ACC112 (cell line): Measurements from ENCODE around the gene FOXA3.

Experiments used
- H2AFZ ChIP-seq: fragments of 200-600 bp; sonication (generic); one replicate; pipeline ENCODE4 v1.6.0; 2017; ENCODE audit warnings: antibody characterized with exemption, low read length; ENCODE audit not compliant: unreplicated experiment
- H3K27ac ChIP-seq: fragments of 200-600 bp; sonication (generic); 2 replicates; pipeline ENCODE4 v1.5.1; 2014; ENCODE audit warnings: low read depth, mild to moderate bottlenecking, antibody characterized with exemption, low read length, moderate library complexity
- H3K27me3 ChIP-seq: fragments of 200-600 bp; sonication (generic); 2 replicates; pipeline ENCODE4 v1.6.1; 2014; ENCODE audit warnings: mild to moderate bottlenecking, antibody characterized with exemption, low read length, moderate library complexity, mixed read lengths; ENCODE audit not compliant: insufficient read depth
- H3K36me3 ChIP-seq: fragments of 200-600 bp; sonication (generic); 2 replicates; pipeline ENCODE4 v1.6.1; 2016; ENCODE audit warnings: mild to moderate bottlenecking, antibody characterized with exemption, low read length, moderate library complexity, mixed read lengths; ENCODE audit not compliant: insufficient read depth
- H3K4me1 ChIP-seq: fragments of 200-600 bp; sonication (generic); one replicate; pipeline ENCODE4 v1.6.1; 2016; ENCODE audit warnings: low read length, mixed read lengths; ENCODE audit not compliant: insufficient read depth, unreplicated experiment, control insufficient read depth
- H3K4me3 ChIP-seq: fragments of 200-600 bp; sonication (generic); 2 replicates; pipeline ENCODE4 v1.5.1; 2014; ENCODE audit warnings: mild to moderate bottlenecking, low read depth, low read length
- H3K79me2 ChIP-seq: fragments of 200-600 bp; sonication (generic); one replicate; pipeline ENCODE4 v1.6.0; 2016; ENCODE audit warnings: low read length; ENCODE audit not compliant: control insufficient read depth, unreplicated experiment, insufficient read depth

The FOXA3 gene

GRCh38 chr19:45874620-45874966 lies 10.5 kb downstream of the FOXA3 start:
- H3K79me2 ChIP-seq = no peaks in the 10 kb centered on the region
- no peaks in the 10 kb centered on the region for H3K36me3 ChIP-seq
- no peaks in the 10 kb centered on the region for H3K4me1 ChIP-seq
- H2AFZ ChIP-seq = no peak overlapping the region
- H3K27me3 ChIP-seq = no peaks in the 10 kb centered on the region
- H3K27ac ChIP-seq = no peak overlapping the region
- no peak overlapping the region for H3K4me3 ChIP-seq

DNA sequence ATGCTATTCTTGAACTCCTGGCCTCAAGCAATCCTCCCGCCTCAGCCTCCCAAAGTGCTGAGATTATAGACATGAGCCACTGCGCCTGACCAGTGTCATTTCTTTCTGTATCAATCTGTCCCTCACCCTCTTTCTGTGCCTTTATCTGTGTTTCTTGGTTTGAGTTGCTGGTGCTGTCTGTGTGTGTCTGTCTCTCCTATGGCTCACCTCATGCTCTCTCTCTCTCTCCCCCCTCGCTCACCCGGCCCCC lies 12.0 kb downstream of the FOXA3 start:
- H3K4me1 ChIP-seq = no peaks in the 10 kb centered on the region
- no peak overlapping the region for H3K27ac ChIP-seq
- H3K27me3 ChIP-seq = no peaks in the 10 kb centered on the region
- no peak overlapping the region for H3K4me3 ChIP-seq
- no peaks in the 10 kb centered on the region for H3K79me2 ChIP-seq
- no peak overlapping the region for H2AFZ ChIP-seq
- no peaks in the 10 kb centered on the region for H3K36me3 ChIP-seq

GRCh38 chr19:45876411-45877197 lies 12.5 kb downstream of the FOXA3 start:
- Histone ChIP-seq H3K36me3 (no peaks in the 10 kb centered on the region), H3K4me1 (no peaks in the 10 kb centered on the region), H2AFZ (no peak overlapping the region), H3K27ac (no peak overlapping the region), H3K4me3 (no peak overlapping the region), H3K27me3 (no peaks in the 10 kb centered on the region), H3K79me2 (no peaks in the 10 kb centered on the region)

GRCh38 chr19:45878043-45878794 lies 14.1 kb downstream of the FOXA3 start:
- Histone ChIP-seq H3K4me3 (no peak overlapping the region), H3K27ac (no peak overlapping the region), H3K79me2 (no peaks in the 10 kb centered on the region), H3K27me3 (no peaks in the 10 kb centered on the region), H3K36me3 (no peaks in the 10 kb centered on the region), H2AFZ (no peak overlapping the region), H3K4me1 (peaks cover 5% of the 10 kb centered on the region)

GRCh38 chr19:45879055-45879454 lies 14.9 kb downstream of the FOXA3 start:
- Histone ChIP-seq H3K4me1 (peaks cover 9% of the 10 kb centered on the region), H3K79me2 (no peaks in the 10 kb centered on the region), H2AFZ (no peak overlapping the region), H3K36me3 (no peaks in the 10 kb centered on the region), H3K4me3 (no peak overlapping the region), H3K27ac (no peak overlapping the region), H3K27me3 (no peaks in the 10 kb centered on the region)

- Histone ChIP-seq H3K27ac (no peak overlapping the region), H2AFZ (no peak overlapping the region), H3K36me3 (no peaks in the 10 kb centered on the region), H3K4me3 (no peak overlapping the region), H3K27me3 (no peaks in the 10 kb centered on the region), H3K4me1 (peaks cover 11% of the 10 kb centered on the region), H3K79me2 (peaks cover 3% of the 10 kb centered on the region)
Measured at GRCh38 chr19:45879971-45880370, 15.8 kb downstream of the FOXA3 start.

DNA sequence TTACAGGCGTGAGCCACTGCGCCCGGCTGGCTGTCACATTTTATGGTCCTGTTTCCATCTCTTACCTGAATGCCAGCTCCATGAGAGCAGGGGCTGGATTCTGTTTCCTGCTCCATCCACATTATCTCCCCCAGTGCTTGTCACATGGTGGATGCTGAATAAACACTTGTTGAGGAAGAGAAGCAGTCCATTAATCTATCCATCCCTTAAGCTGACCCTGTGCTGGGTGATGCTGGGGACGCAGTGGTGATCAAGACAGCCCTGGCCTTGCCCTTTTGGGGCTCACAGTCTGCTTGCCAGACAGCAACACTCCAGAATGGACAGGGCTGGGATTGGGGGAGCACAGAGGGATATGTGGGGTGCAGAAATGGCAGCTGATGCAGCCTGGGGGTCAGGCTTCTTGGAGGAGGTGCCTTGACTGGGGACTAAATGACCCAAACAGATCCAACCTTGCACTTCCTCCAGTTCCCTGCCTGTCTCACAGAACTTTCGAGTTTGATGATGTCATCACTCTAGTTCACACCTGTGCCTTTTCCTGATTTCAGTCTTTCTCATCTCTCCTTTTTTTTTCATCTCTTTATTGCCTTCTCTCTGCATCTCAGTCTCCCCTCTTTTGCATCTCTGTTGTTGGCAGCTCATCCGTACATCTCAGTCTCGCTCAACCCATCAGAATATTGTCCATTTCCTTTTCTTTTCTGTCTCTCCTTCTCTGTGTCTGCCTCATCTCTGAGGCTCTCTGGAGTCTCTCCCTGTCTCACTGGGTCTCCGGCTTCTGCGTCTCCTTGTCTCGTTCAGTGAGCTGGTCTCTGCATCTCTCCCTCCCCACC lies 17.2 kb downstream of the FOXA3 start:
- no peak overlapping the region for H3K4me3 ChIP-seq
- H3K27ac ChIP-seq = no peak overlapping the region
- H3K4me1 ChIP-seq = peaks cover 13% of the 10 kb centered on the region
- H3K79me2 ChIP-seq = peaks cover 4% of the 10 kb centered on the region
- no peak overlapping the region for H2AFZ ChIP-seq
- no peaks in the 10 kb centered on the region for H3K36me3 ChIP-seq
- no peaks in the 10 kb centered on the region for H3K27me3 ChIP-seq

DNA sequence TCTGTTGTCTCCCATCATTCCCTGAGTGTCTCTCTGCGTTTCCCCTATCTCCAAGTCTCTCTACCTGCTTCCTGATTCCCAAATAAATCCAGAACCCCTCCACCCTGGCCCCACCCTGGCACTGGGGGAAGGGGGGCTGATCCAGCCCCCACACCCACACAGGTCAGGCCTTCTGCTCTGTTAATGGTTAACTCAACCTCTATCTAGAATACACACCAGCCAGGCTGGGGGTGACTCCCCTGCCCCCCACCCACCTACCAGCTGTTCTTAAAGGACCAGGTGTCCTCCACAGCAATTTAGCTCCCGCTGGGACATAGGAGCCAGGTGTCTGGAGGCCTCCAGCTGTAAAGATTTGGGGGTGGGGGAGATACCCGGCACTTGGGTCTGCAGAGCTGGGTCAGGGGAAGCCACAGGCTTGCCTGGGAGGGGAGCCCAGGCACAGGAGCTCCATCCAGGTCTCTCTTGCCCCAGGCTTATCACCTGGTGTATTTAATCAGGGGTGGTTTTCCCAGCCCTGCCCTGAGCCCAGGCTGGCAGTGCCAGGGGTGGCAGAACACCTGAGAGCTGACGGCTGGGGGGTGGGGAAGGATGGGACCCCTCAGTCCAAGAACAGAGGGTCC lies 17.9 kb downstream of the FOXA3 start:
- Histone ChIP-seq H3K27ac (no peak overlapping the region), H2AFZ (no peak overlapping the region), H3K4me1 (peaks cover 13% of the 10 kb centered on the region), H3K4me3 (no peak overlapping the region), H3K36me3 (no peaks in the 10 kb centered on the region), H3K79me2 (peaks cover 4% of the 10 kb centered on the region), H3K27me3 (no peaks in the 10 kb centered on the region)

DNA sequence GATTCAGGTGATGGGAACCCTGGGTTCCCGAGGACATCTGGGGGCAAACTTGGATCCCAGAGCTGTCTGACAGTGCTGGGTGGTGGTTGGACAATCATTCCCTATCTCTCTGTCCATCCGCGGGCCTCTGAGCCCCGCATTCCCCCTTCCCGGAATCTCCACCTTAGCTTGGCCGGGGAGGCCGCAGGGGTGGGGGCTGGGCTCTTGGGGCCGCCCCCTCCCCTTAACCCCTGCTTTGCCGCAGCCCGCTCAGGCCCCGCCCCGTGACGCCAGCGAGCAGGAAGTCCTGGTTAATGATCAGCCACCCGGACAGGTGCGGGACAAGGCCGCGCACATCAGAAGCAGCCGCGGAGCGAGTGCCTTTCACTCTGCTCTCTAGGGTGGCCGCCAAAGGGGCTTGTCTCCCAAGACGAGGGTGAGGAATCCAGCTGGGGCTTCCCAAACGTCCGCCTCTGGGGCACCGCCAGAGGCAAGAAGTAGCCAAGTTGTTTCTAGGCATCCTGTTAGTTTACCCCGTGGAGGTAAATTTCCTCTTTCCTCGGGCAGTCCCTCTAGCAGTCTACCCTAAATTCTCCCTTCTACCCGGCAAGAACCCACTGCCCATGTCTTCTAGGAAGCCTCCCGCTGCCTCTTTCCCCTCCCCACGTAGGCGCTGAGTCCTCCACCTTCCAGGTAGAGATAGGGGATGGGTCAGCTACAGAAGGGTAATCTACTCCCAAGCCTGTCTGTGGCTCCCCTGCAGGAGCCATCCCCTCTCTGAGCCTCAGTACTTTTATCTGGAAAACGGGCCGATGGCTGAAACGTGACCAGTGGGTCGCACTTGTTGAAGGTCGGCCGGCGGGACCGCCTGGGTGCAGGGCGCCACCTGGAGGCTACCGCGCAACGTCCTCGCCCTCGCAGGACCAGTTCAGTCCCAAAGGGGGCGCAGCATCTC lies 18.8 kb downstream of the FOXA3 start:
- peaks cover 13% of the 10 kb centered on the region for H3K4me1 ChIP-seq
- H3K4me3 ChIP-seq = peak overlapping the region; percentile 40; the same call in 1 of the 2 replicates
- no peak overlapping the region for H3K27ac ChIP-seq

DNA sequence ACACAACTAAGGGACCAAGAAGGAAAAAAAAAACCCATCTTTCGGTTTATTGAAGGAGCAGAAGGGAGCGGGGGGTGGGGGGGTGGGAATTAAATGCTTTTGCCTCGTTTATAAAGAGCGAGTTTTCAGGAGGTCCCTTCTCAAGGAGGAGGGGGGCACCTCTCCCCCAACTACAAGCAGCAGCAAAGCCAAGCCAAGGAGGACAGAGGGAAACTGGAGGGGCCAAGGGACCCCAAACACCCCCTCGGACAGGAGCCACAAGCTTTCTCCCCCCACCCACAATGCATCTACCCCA lies 19.4 kb downstream of the FOXA3 start:
- Histone ChIP-seq H3K4me1 (peaks cover 13% of the 10 kb centered on the region), H3K27me3 (no peaks in the 10 kb centered on the region), H3K79me2 (peaks cover 4% of the 10 kb centered on the region), H3K4me3 (0 out of 2 replicates have a peak overlapping the region, but pooled peaks have one; percentile 21), H2AFZ (no peak overlapping the region), H3K36me3 (no peaks in the 10 kb centered on the region), H3K27ac (no peak overlapping the region)

More for the DNA sequence above, 18.8 kb downstream of the FOXA3 start:
- Histone ChIP-seq H3K36me3 (no peaks in the 10 kb centered on the region), H2AFZ (no peak overlapping the region), H3K27me3 (no peaks in the 10 kb centered on the region), H3K79me2 (peaks cover 4% of the 10 kb centered on the region)
